WTC11 (cell line): Measurements from ENCODE around the gene ALOX12B.

Experiments
- FOXJ3 ChIP-seq: sonication (generic); formaldehyde crosslinking; IDR thresholded peaks from 2 replicates; pipeline ENCODE4 v1.9.0; 2021; ENCODE audit warnings: missing genetic modification reagents, mild to moderate bottlenecking, borderline replicate concordance
- TF ChIP-seq, protein P1 (sequence below): fragments of 200-600 bp; IDR thresholded peaks from 2 replicates; pipeline ENCODE4 v1.8.0; 2022; ENCODE audit warnings: antibody characterized with exemption
- TF ChIP-seq, protein P2 (sequence below): sonication (generic); formaldehyde crosslinking; IDR thresholded peaks from 2 replicates; pipeline ENCODE4 v1.8.0; 2022; ENCODE audit warnings: mild to moderate bottlenecking, missing genetic modification reagents

DNA sequence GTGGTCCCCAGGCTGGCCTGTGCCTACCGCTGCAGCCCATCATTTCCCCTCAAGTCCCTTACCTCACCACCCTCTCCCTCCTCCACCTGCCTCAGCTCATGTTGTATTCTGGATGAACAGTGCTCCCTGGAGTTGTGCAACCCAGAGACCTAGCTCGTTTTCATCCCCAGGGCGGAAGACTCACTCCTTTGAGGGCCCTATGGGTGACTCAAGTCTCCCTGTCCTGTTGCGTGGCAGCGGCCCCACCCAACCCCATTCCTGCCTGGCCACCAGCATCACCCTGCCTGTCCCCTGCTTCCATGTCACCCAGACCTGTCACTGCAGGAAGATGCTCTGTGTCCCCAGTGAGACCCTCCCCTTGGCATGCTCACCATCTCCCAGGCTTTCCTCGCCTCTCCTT, 3.3 kb downstream of the ALOX12B start:
- TF ChIP-seq, protein P1, sequence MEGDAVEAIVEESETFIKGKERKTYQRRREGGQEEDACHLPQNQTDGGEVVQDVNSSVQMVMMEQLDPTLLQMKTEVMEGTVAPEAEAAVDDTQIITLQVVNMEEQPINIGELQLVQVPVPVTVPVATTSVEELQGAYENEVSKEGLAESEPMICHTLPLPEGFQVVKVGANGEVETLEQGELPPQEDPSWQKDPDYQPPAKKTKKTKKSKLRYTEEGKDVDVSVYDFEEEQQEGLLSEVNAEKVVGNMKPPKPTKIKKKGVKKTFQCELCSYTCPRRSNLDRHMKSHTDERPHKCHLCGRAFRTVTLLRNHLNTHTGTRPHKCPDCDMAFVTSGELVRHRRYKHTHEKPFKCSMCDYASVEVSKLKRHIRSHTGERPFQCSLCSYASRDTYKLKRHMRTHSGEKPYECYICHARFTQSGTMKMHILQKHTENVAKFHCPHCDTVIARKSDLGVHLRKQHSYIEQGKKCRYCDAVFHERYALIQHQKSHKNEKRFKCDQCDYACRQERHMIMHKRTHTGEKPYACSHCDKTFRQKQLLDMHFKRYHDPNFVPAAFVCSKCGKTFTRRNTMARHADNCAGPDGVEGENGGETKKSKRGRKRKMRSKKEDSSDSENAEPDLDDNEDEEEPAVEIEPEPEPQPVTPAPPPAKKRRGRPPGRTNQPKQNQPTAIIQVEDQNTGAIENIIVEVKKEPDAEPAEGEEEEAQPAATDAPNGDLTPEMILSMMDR, result no peak
- TF ChIP-seq, protein P2, sequence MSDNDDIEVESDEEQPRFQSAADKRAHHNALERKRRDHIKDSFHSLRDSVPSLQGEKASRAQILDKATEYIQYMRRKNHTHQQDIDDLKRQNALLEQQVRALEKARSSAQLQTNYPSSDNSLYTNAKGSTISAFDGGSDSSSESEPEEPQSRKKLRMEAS (CRISPR knock-in tag), result no peak
- TF ChIP-seq FOXJ3, result no peak
